Endothelial cell of umbilical vein (primary cell): ENCODE results near the gene ESPN. TPM values are rescaled to one million over a fixed set of nuclear protein-coding genes. Genes with fewer than 3 reads are reported as not detected.

Experiments
- BruUV-seq: library from RNA; stranded (reverse); fragments of 400-500 nt; replicated peaks from 2 replicates; lab custom pipeline; 2021; lab: Mats Ljungman, UMichigan
- CTCF ChIA-PET: fragments of 300-600, 350-600 bp; sonication (Branson Sonifier 250); formaldehyde crosslinking; loops from one replicate; lab custom pipeline; 2021; ENCODE audit warnings: antibody characterized with exemption, inconsistent platforms; lab: Charles Lee
- POLR2A ChIA-PET: fragments of 300-600, 350-600 bp; sonication (Branson Sonifier 250); formaldehyde crosslinking; loops from one replicate; lab custom pipeline; 2021; ENCODE audit warnings: antibody characterized with exemption, inconsistent platforms; lab: Charles Lee
- DNase-seq: peaks from one replicate; pipeline ENCODE4 v3.0.0-alpha.2; 2011; ENCODE audit warnings: low read depth, low spot score
- FAIRE-seq: peaks from 2 replicates; lab custom pipeline; 2011; peaks lifted over from hg19 to GRCh38; lab: Jason Lieb, UNC
- H2AFZ ChIP-seq: 2 replicates; pipeline ENCODE4 v1.6.0; 2012; ENCODE audit warnings: low read depth, low read length, control low read depth, inconsistent platforms
- H3K27ac ChIP-seq: 2 replicates; pipeline ENCODE4 v1.5.1; 2011; ENCODE audit warnings: low read depth, mild to moderate bottlenecking, control low read depth, low read length, moderate library complexity; ENCODE audit not compliant: insufficient read depth
- H3K27me3 ChIP-seq, 2 experiments: 2 replicates each; pipeline versions ENCODE4 v1.6.0 to v1.6.1; 2011; ENCODE audit warnings: low read length in 2 of 2, mixed read lengths in 1 of 2; ENCODE audit not compliant: control insufficient read depth in 2 of 2, insufficient read depth in 2 of 2
- H3K36me3 ChIP-seq, 2 experiments: 2 replicates in 1 of 2; 3 replicates in 1 of 2; pipeline ENCODE4 v1.5.1; 2011; ENCODE audit warnings: low read length in 2 of 2, mild to moderate bottlenecking in 1 of 2, moderate library complexity in 1 of 2; ENCODE audit not compliant: control insufficient read depth in 2 of 2, insufficient read depth in 2 of 2; ENCODE audit errors: extremely low read depth in 1 of 2
- H3K4me1 ChIP-seq: 3 replicates; pipeline ENCODE4 v1.5.1; 2011; ENCODE audit warnings: mild to moderate bottlenecking, low read length; ENCODE audit not compliant: control insufficient read depth, insufficient read depth; ENCODE audit errors: extremely low read depth
- H3K4me2 ChIP-seq: 2 replicates; pipeline ENCODE4 v1.6.1; 2011; ENCODE audit warnings: low read length, control low read depth, mixed read lengths; ENCODE audit not compliant: insufficient read depth
- H3K4me3 ChIP-seq, 3 experiments: fragments of 200-600 bp in 1 of 3; sonication (generic), shearing (Covaris generic) in 1 of 3; replicated peaks in 1 of 3; 2 replicates each; pipeline ENCODE4 v1.5.1; 2011 to 2016; ENCODE audit warnings: control low read depth in 3 of 3, low read length in 3 of 3, mild to moderate bottlenecking in 2 of 3, inconsistent platforms in 1 of 3, low read depth in 1 of 3, moderate library complexity in 1 of 3; ENCODE audit not compliant: insufficient read depth in 1 of 3
- H3K79me2 ChIP-seq: 2 replicates; pipeline ENCODE4 v1.6.0; 2012; ENCODE audit warnings: low read length, inconsistent platforms; ENCODE audit not compliant: control insufficient read depth, insufficient read depth
- H3K9ac ChIP-seq: replicated peaks from 2 replicates; pipeline ENCODE3; 2011; ENCODE audit warnings: low read length, control low read depth; ENCODE audit not compliant: insufficient read depth; ENCODE audit errors: extremely low read depth
- H3K9me1 ChIP-seq: replicated peaks from 3 replicates; pipeline ENCODE4 v1.6.0; 2011; ENCODE audit warnings: mild to moderate bottlenecking, low read length; ENCODE audit not compliant: control insufficient read depth, insufficient read depth; ENCODE audit errors: extremely low read depth
- H3K9me3 ChIP-seq: replicated peaks from 2 replicates; pipeline ENCODE4 v1.5.1; 2012; ENCODE audit warnings: low read length, inconsistent platforms; ENCODE audit not compliant: control insufficient read depth, insufficient read depth
- H4K20me1 ChIP-seq: replicated peaks from 2 replicates; pipeline ENCODE3; 2011; ENCODE audit warnings: mild to moderate bottlenecking, low read length; ENCODE audit not compliant: control insufficient read depth, insufficient read depth; ENCODE audit errors: extremely low read depth
- CTCF ChIP-seq, 2 donors: IDR thresholded peaks; 1 replicate in 1 of 2; 2 replicates in 1 of 2; pipeline ENCODE4 v1.5.1; 2011; ENCODE audit warnings: low read length in 2 of 2, mild to moderate bottlenecking in 2 of 2, moderate library complexity in 2 of 2, control low read depth in 1 of 2, inconsistent platforms in 1 of 2, low read depth in 1 of 2; ENCODE audit not compliant: insufficient read depth in 1 of 2; ENCODE audit errors: extremely low read depth in 1 of 2
- EZH2 ChIP-seq: IDR thresholded peaks from 2 replicates; pipeline ENCODE4 v1.6.1; 2012; ENCODE audit warnings: borderline replicate concordance, low read depth, mild to moderate bottlenecking, moderate library complexity, low read length, inconsistent platforms; ENCODE audit not compliant: severe bottlenecking
- FOS ChIP-seq: IDR thresholded peaks from 2 replicates; pipeline ENCODE4 v1.6.1; 2011; ENCODE audit warnings: mild to moderate bottlenecking, low read length, moderate library complexity, borderline replicate concordance; ENCODE audit not compliant: insufficient read depth
- GATA2 ChIP-seq: IDR thresholded peaks from 2 replicates; pipeline ENCODE4 v1.7.0; 2011; ENCODE audit warnings: low read depth, mild to moderate bottlenecking, moderate library complexity, mixed read lengths, low read length; ENCODE audit not compliant: insufficient read length, insufficient read depth
- JUN ChIP-seq: IDR thresholded peaks from 2 replicates; pipeline ENCODE4 v1.6.1; 2011; ENCODE audit warnings: borderline replicate concordance, low read depth; ENCODE audit not compliant: insufficient read length, insufficient read depth
- MAX ChIP-seq: IDR thresholded peaks from 2 replicates; pipeline ENCODE4 v1.6.1; 2011; ENCODE audit not compliant: insufficient read depth, insufficient read length
- MYC ChIP-seq: IDR thresholded peaks from one replicate; pipeline ENCODE4 v1.6.1; 2011; ENCODE audit warnings: mild to moderate bottlenecking, low read depth, low read length
- POLR2A ChIP-seq: IDR thresholded peaks from 2 replicates; pipeline ENCODE4 v1.6.1; 2012; ENCODE audit warnings: low read depth, mild to moderate bottlenecking, control low read depth, low read length
- POLR2AphosphoS5 ChIP-seq: IDR thresholded peaks from 2 replicates; pipeline ENCODE4 v1.6.1; 2012; ENCODE audit warnings: low read depth, mild to moderate bottlenecking, control low read depth, low read length, moderate library complexity; ENCODE audit not compliant: insufficient read depth
- dilution Hi-C: fragments of 300-500 bp; cut with MboI; formaldehyde crosslinking; loops from one replicate; pipeline ENCODE4 v1.15.0; 2019; ENCODE audit warnings: low sequenced_read_pairs; ENCODE audit not compliant: extremely low pct_ligation_motif_present
- intact Hi-C: fragments of 100-400 bp; cut with micrococcal nuclease; formaldehyde crosslinking; loops from one replicate; pipeline ENCODE4 v1.10.0; 2022
- polyA plus RNA-seq, 4 experiments: library from polyadenylated mRNA; depleted of rRNA in 3 of 4; stranded (reverse) in 3 of 4; unstranded in 1 of 4; fragments of >200 nt; gene quantifications; 2 replicates each; pipeline versions ENCODE4 v1.2.1 to v1.2.3, GENCODE V29; 2011 to 2012; ENCODE audit warnings: missing spikeins in 1 of 4
- total RNA-seq: library from RNA; stranded (reverse); gene quantifications from 2 replicates; pipeline ENCODE4 v1.2.3, GENCODE V29; 2021

ESPN gene
- total and polyA plus RNA-seq, 2 donors (not counting 3 experiments of a cell fraction or from before 2014, with no cell fraction given) = 0.54 to 0.71 TPM

GRCh38 chr1:6477039-6477820 is 52.7 kb downstream of the ESPN start:
- H3K9me1 ChIP-seq = no peaks in the 10 kb centered on the region

GRCh38 chr1:6481820-6482219 is 57.2 kb downstream of the ESPN start:
- Histone ChIP-seq H3K36me3 (peaks cover 0 to 3% of the 10 kb centered on the region in 2 experiments), H4K20me1 (no peaks in the 10 kb centered on the region), H3K9me3 (no peaks in the 10 kb centered on the region), H3K79me2 (peaks cover 39% of the 10 kb centered on the region), H3K27ac (no peak overlapping the region), H3K4me2 (no peak overlapping the region), H3K9ac (no peak overlapping the region), H3K4me1 (peaks cover 10% of the 10 kb centered on the region), H3K9me1 (no peaks in the 10 kb centered on the region), H3K27me3 (no peaks in the 10 kb centered on the region), H3K4me3 (no peak overlapping the region), H2AFZ (no peak overlapping the region)
- CTCF ChIA-PET = interaction anchor here (1.8 kb wide), 1 partner anchor 8 kb away, joined by 7 read pairs; no protein-coding TSS in a partner anchor
- POLR2A ChIA-PET = no interaction called here
- dilution Hi-C loops (no loop called here), intact Hi-C loops (no loop called here)
- DNase-seq (no peak), FAIRE-seq (no peak)
- BruUV-seq = no TSS peak
- no peak for TF ChIP-seq JUN
- TF ChIP-seq POLR2AphosphoS5 = no peak
- TF ChIP-seq GATA2 = no peak
- TF ChIP-seq FOS = no peak
- no peak for TF ChIP-seq EZH2
- TF ChIP-seq CTCF (IDR thresholded peaks at IDR 0.05; ENCODE audit: extremely low read depth in 1 of 2, insufficient read depth in 1 of 2, low read depth in 1 of 2, low read length in 2 of 2) = no peak
- TF ChIP-seq POLR2A = no peak
- TF ChIP-seq MYC = no peak
- no peak for TF ChIP-seq MAX

More at GRCh38 chr1:6477039-6477820, 52.7 kb downstream of the ESPN start:
- Histone ChIP-seq H3K27ac (no peak overlapping the region), H3K36me3 (peaks cover 5 to 28% of the 10 kb centered on the region in 2 experiments), H3K4me3 (no peak overlapping the region), H3K79me2 (peaks cover 12% of the 10 kb centered on the region), H4K20me1 (no peaks in the 10 kb centered on the region), H2AFZ (no peak overlapping the region), H3K9ac (no peak overlapping the region), H3K9me3 (no peaks in the 10 kb centered on the region), H3K27me3 (no peaks in the 10 kb centered on the region), H3K4me2 (no peak overlapping the region), H3K4me1 (no peaks in the 10 kb centered on the region)
- CTCF ChIA-PET = interaction anchor here (3.6 kb wide), 1 partner anchor 9 kb away, joined by 16 read pairs; no protein-coding TSS in a partner anchor
- no peak for DNase-seq
- POLR2A ChIA-PET = no interaction called here
- FAIRE-seq = no peak
- no TSS peak for BruUV-seq
- intact Hi-C loops (no loop called here), dilution Hi-C loops (no loop called here)
- no peak for TF ChIP-seq MAX
